Esophagus muscularis mucosa (tissue), 4 donors: ENCODE measurements around the gene CRYZL1. TPM values are rescaled to one million over a fixed set of nuclear protein-coding genes. Genes with fewer than 3 reads are reported as not detected.

Experiments used
- DNase-seq: peaks from one replicate; pipeline ENCODE4 v3.0.0-alpha.2; 2017; ENCODE audit errors: extremely low spot score
- H3K27ac ChIP-seq, 4 donors: fragments of 200-600 bp; sonication (generic); replicated peaks in 1 of 4; 1 replicate in 3 of 4; 2 replicates in 1 of 4; pipeline ENCODE4 v1.5.1; 2016 to 2019; ENCODE audit warnings: mild to moderate bottlenecking in 1 of 4
- H3K27me3 ChIP-seq, 4 donors: fragments of 200-600 bp; sonication (generic); one replicate each; pipeline versions ENCODE4 v1.5.1 to v1.6.0; 2016 to 2019
- H3K36me3 ChIP-seq, 4 donors: fragments of 200-600 bp; sonication (generic); one replicate each; pipeline ENCODE4 v1.5.1; 2016 to 2019
- H3K4me1 ChIP-seq, 4 donors: fragments of 200-600 bp; sonication (generic); one replicate each; pipeline ENCODE4 v1.5.1; 2016 to 2019
- H3K4me3 ChIP-seq, 4 donors: fragments of 200-600 bp; sonication (generic); 1 replicate in 2 of 4; 2 replicates in 2 of 4; pipeline ENCODE4 v1.5.1; 2016 to 2019; ENCODE audit warnings: mild to moderate bottlenecking in 4 of 4, moderate library complexity in 1 of 4
- H3K9me3 ChIP-seq, 4 donors: fragments of 200-600 bp; sonication (generic); 1 replicate in 3 of 4; 2 replicates in 1 of 4; pipeline ENCODE4 v1.5.1; 2016 to 2019
- EP300 ChIP-seq: sonication (generic); formaldehyde crosslinking; IDR thresholded peaks from one replicate; pipeline ENCODE4 v1.6.1; 2017; ENCODE audit warnings: antibody characterized with exemption
- POLR2A ChIP-seq: fragments of 450-650 bp; IDR thresholded peaks from one replicate; pipeline ENCODE4 v1.6.1; 2017; ENCODE audit warnings: antibody characterized with exemption, moderate library complexity, mild to moderate bottlenecking, low read depth
- POLR2AphosphoS5 ChIP-seq, 2 donors: sonication (generic); formaldehyde crosslinking; IDR thresholded peaks; one replicate each; pipeline ENCODE4 v1.6.1; 2017; ENCODE audit warnings: antibody characterized with exemption in 2 of 2
- WGBS: methylation state at CpG from one replicate; pipeline ENCODE4 v1.1.5; 2018; 5-methylcytosine and 5-hydroxymethylcytosine counted together
- intact Hi-C: fragments of 100-400 bp; cut with DNase I; formaldehyde crosslinking; loops from one replicate; pipeline ENCODE4 v1.15.1; 2023
- total RNA-seq, 4 donors: library from RNA; depleted of rRNA; stranded (reverse); fragments of >200 nt; gene quantifications; one replicate each; pipeline versions ENCODE4 v1.1.0 to v1.2.1, GENCODE V29; 2016
- TF ChIP-seq, protein P1 (sequence below), 3 experiments: fragments of 200-600 bp in 2 of 3; fragments of 450-650 bp in 1 of 3; sonication (generic) in 2 of 3; IDR thresholded peaks; one replicate each; pipeline ENCODE4 v1.5.1; 2017 to 2019; ENCODE audit warnings: antibody characterized with exemption in 3 of 3, mild to moderate bottlenecking in 2 of 3, moderate library complexity in 1 of 3

CRYZL1 gene
- total RNA-seq, 4 donors from 2014 or later, result 26.8 to 40.3 (median 32.4) TPM

DNA sequence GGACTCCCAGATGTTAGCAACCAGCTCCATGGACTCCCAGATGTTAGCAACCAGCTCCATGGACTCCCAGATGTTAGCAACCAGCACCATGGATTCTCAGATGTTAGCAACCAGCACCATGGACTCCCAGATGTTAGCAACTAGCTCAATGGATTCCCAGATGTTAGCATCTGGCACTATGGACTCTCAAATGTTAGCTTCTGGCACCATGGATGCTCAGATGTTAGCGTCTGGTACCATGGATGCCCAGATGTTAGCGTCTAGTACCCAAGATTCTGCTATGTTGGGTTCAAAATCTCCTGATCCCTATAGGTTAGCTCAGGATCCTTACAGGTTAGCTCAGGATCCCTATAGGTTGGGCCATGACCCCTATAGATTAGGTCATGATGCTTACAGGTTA lies 89.9 kb downstream of the CRYZL1 start:
- H3K4me3 ChIP-seq, result no peak overlapping the region
- WGBS, result 100% methylated on average over 2 of the region's 2 CpGs
- intact Hi-C loops, result no loop called here
- H3K27ac ChIP-seq, result no peak overlapping the region
- peaks cover 62 to 97% (median 85%) of the 10 kb centered on the region in 4 donors for H3K36me3 ChIP-seq
- DNase-seq, result no peak
- no peaks in the 10 kb centered on the region for H3K9me3 ChIP-seq
- peaks cover 13 to 35% (median 25%) of the 10 kb centered on the region in 4 donors for H3K4me1 ChIP-seq
- no peaks in the 10 kb centered on the region for H3K27me3 ChIP-seq
- TF ChIP-seq POLR2A, result no peak
- TF ChIP-seq EP300, result no peak

DNA sequence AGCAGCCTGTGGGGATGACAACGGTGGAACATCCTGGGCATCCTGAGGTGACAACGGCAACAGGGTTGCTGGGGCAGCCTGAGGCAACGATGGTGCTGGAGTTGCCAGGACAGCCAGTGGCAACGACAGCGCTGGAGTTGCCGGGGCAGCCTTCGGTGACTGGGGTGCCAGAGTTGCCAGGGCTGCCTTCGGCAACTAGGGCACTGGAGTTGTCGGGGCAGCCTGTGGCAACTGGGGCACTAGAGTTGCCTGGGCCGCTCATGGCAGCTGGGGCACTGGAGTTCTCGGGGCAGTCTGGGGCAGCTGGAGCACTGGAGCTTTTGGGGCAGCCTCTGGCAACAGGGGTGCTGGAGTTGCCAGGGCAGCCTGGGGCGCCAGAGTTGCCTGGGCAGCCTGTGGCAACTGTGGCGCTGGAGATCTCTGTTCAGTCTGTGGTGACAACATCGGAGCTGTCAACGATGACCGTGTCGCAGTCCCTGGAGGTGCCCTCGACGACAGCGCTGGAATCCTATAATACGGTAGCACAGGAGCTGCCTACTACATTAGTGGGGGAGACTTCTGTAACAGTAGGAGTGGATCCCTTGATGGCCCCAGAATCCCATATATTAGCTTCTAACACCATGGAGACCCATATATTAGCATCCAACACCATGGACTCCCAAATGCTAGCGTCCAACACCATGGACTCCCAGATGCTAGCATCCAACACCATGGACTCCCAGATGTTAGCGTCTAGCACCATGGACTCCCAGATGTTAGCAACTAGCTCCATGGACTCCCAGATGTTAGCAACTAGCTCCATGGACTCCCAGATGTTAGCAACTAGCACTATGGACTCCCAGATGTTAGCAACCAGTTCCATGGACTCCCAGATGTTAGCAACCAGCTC lies 90.5 kb downstream of the CRYZL1 start:
- Histone ChIP-seq H3K36me3 (peaks cover 67 to 96% (median 86%) of the 10 kb centered on the region in 4 donors), H3K9me3 (no peaks in the 10 kb centered on the region), H3K27me3 (no peaks in the 10 kb centered on the region), H3K4me3 (no peak overlapping the region), H3K27ac (no peak overlapping the region), H3K4me1 (peaks cover 13 to 35% (median 25%) of the 10 kb centered on the region in 4 donors)
- TF ChIP-seq EP300, result no peak
- no peak for TF ChIP-seq POLR2AphosphoS5 (IDR thresholded peaks at IDR 0.05)
- TF ChIP-seq, protein P1, sequence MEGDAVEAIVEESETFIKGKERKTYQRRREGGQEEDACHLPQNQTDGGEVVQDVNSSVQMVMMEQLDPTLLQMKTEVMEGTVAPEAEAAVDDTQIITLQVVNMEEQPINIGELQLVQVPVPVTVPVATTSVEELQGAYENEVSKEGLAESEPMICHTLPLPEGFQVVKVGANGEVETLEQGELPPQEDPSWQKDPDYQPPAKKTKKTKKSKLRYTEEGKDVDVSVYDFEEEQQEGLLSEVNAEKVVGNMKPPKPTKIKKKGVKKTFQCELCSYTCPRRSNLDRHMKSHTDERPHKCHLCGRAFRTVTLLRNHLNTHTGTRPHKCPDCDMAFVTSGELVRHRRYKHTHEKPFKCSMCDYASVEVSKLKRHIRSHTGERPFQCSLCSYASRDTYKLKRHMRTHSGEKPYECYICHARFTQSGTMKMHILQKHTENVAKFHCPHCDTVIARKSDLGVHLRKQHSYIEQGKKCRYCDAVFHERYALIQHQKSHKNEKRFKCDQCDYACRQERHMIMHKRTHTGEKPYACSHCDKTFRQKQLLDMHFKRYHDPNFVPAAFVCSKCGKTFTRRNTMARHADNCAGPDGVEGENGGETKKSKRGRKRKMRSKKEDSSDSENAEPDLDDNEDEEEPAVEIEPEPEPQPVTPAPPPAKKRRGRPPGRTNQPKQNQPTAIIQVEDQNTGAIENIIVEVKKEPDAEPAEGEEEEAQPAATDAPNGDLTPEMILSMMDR (IDR thresholded peaks at IDR 0.05), result no peak
- TF ChIP-seq POLR2A, result no peak
- WGBS, result 94% methylated on average over 9 of the region's 23 CpGs
- intact Hi-C loops, result no loop called here
- DNase-seq, result no peak

DNA sequence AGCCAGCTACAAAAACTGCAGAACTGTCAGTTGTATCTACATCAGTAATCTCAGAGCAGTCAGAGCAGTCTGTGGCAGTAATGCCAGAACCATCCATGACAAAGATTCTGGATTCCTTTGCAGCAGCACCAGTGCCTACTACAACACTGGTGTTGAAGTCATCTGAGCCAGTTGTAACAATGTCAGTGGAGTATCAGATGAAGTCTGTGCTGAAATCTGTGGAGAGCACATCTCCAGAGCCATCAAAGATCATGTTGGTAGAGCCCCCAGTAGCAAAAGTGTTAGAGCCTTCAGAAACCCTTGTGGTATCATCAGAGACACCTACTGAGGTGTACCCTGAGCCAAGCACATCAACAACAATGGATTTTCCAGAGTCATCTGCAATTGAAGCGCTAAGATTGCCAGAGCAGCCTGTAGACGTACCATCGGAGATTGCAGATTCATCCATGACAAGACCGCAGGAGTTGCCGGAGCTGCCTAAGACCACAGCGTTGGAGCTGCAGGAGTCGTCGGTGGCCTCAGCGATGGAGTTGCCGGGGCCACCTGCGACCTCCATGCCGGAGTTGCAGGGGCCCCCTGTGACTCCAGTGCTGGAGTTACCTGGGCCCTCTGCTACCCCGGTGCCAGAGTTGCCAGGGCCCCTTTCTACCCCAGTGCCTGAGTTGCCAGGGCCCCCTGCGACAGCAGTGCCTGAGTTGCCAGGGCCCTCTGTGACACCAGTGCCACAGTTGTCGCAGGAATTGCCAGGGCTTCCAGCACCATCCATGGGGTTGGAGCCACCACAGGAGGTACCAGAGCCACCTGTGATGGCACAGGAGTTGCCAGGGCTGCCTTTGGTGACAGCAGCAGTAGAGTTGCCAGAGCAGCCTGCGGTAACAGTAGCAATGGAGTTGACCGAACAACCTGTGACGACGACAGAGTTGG lies 91.4 kb downstream of the CRYZL1 start:
- no peak for TF ChIP-seq EP300
- no peak for TF ChIP-seq POLR2AphosphoS5 (IDR thresholded peaks at IDR 0.05)
- TF ChIP-seq, protein P1 (IDR thresholded peaks at IDR 0.05), result no peak
- no peak for TF ChIP-seq POLR2A
- intact Hi-C loops, result loop anchor here (5.0 kb wide), 1 partner anchor 37 kb away; the partner anchor contains the start of gene DONSON
- Histone ChIP-seq H3K4me3 (no peak overlapping the region), H3K27me3 (no peaks in the 10 kb centered on the region), H3K9me3 (no peaks in the 10 kb centered on the region), H3K36me3 (peaks cover 67 to 87% (median 81%) of the 10 kb centered on the region in 4 donors), H3K27ac (no peak overlapping the region), H3K4me1 (peaks cover 14 to 36% (median 26%) of the 10 kb centered on the region in 4 donors)
- 100% methylated on average over 13 of the region's 19 CpGs for WGBS
- no peak for DNase-seq

DNA sequence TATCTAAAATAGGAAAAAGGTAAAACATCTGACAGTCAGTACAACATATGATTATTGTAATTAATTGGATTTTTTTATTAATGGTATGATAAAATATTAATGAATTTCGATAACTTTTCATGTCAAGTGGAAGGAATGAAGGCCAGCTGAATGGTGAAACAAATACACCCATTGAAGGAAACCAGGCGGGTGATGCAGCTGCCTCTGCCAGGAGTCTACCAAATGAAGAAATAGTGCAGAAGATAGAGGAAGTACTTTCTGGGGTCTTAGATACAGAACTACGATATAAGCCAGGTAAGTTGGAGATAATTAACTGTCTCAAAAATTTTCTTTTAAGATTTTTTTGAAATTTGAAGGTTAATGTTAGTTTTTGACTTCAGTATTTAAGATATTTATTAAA lies 95.5 kb downstream of the CRYZL1 start:
- TF ChIP-seq POLR2A (no peak), POLR2AphosphoS5 (IDR thresholded peaks at IDR 0.05) (no peak), EP300 (no peak)
- TF ChIP-seq, protein P1 (IDR thresholded peaks at IDR 0.05), result no peak
- Histone ChIP-seq H3K4me1 (peaks cover 26 to 53% (median 39%) of the 10 kb centered on the region in 4 donors), H3K27ac (no peak overlapping the region), H3K36me3 (peaks cover 32 to 49% (median 41%) of the 10 kb centered on the region in 4 donors), H3K4me3 (no peak overlapping the region), H3K27me3 (no peaks in the 10 kb centered on the region), H3K9me3 (no peaks in the 10 kb centered on the region)
- DNase-seq, result no peak
- intact Hi-C loops, result loop anchor here (5.0 kb wide), 1 partner anchor 41 kb away; the partner anchor contains the start of gene DONSON
- WGBS, result 55% methylated on average over 3 of the region's 3 CpGs
